ENCODE data around the gene DUOXA2. TPM values are rescaled to one million over a fixed set of nuclear protein-coding genes. Genes with fewer than 3 reads are reported as not detected.
A peak's percentile ranks its signal among the peaks of the same experiment; 100 is the strongest.

Gene DUOXA2
- polyA plus RNA-seq, 1 donor = not detected

GRCh38 chr15:45136378-45136764 is 22.2 kb downstream of the DUOXA2 start:
- no peak for DNase-seq
- H3K27ac ChIP-seq (ENCODE audit: low read length) = no peak overlapping the region
- H3K9me3 ChIP-seq (ENCODE audit: control insufficient read depth, low read depth, low read length) = no peaks in the 10 kb centered on the region
- no peak overlapping the region for H3K4me3 ChIP-seq (ENCODE audit: low read length)
- no peaks in the 10 kb centered on the region for H3K36me3 ChIP-seq (ENCODE audit: control insufficient read depth, insufficient read depth, low read length)
- H3K4me1 ChIP-seq (ENCODE audit: control insufficient read depth, insufficient read depth, low read length) = no peaks in the 10 kb centered on the region
- H3K27me3 ChIP-seq (ENCODE audit: control insufficient read depth, insufficient read depth, low read length) = peaks cover 43% of the 10 kb centered on the region
- no CpG with 5 or more reads among the region's 10 CpGs for WGBS (ENCODE audit: insufficient coverage, low lambda C conversion rate)

GRCh38 chr15:45137703-45138102 is 23.6 kb downstream of the DUOXA2 start:
- no peaks in the 10 kb centered on the region for H3K36me3 ChIP-seq (ENCODE audit: control insufficient read depth, insufficient read depth, low read length)
- peaks cover 43% of the 10 kb centered on the region for H3K27me3 ChIP-seq (ENCODE audit: control insufficient read depth, insufficient read depth, low read length)
- no peaks in the 10 kb centered on the region for H3K9me3 ChIP-seq (ENCODE audit: control insufficient read depth, low read depth, low read length)
- no peaks in the 10 kb centered on the region for H3K4me1 ChIP-seq (ENCODE audit: control insufficient read depth, insufficient read depth, low read length)
- H3K27ac ChIP-seq (ENCODE audit: low read length) = no peak overlapping the region
- no CpG with 5 or more reads among the region's 8 CpGs for WGBS (ENCODE audit: insufficient coverage, low lambda C conversion rate)
- H3K4me3 ChIP-seq (ENCODE audit: low read length) = no peak overlapping the region
- DNase-seq = no peak

- Histone ChIP-seq H3K4me3 (ENCODE audit: low read length) (no peak overlapping the region), H3K27ac (ENCODE audit: low read length) (no peak overlapping the region), H3K9me3 (ENCODE audit: control insufficient read depth, low read depth, low read length) (no peaks in the 10 kb centered on the region), H3K4me1 (ENCODE audit: control insufficient read depth, insufficient read depth, low read length) (no peaks in the 10 kb centered on the region), H3K27me3 (ENCODE audit: control insufficient read depth, insufficient read depth, low read length) (peaks cover 29% of the 10 kb centered on the region), H3K36me3 (ENCODE audit: control insufficient read depth, insufficient read depth, low read length) (no peaks in the 10 kb centered on the region)
- no CpG with 5 or more reads among the region's 12 CpGs for whole genome bisulfite sequencing (ENCODE audit: insufficient coverage, low lambda C conversion rate)
- DNase-seq = no peak
These were observed 25.0 kb downstream of the DUOXA2 start for GRCh38 chr15:45138814-45139765.

GRCh38 chr15:45139770-45140169 is 25.6 kb downstream of the DUOXA2 start:
- Histone ChIP-seq H3K27me3 (ENCODE audit: control insufficient read depth, insufficient read depth, low read length) (peaks cover 22% of the 10 kb centered on the region), H3K4me3 (ENCODE audit: low read length) (no peak overlapping the region), H3K27ac (ENCODE audit: low read length) (no peak overlapping the region), H3K9me3 (ENCODE audit: control insufficient read depth, low read depth, low read length) (no peaks in the 10 kb centered on the region), H3K4me1 (ENCODE audit: control insufficient read depth, insufficient read depth, low read length) (no peaks in the 10 kb centered on the region), H3K36me3 (ENCODE audit: control insufficient read depth, insufficient read depth, low read length) (no peaks in the 10 kb centered on the region)
- no CpG with 5 or more reads among the region's 6 CpGs for WGBS (ENCODE audit: insufficient coverage, low lambda C conversion rate)
- DNase-seq = no peak

GRCh38 chr15:45140557-45141250 is 26.6 kb downstream of the DUOXA2 start:
- 100% methylated on average over 1 of the region's 10 CpGs for WGBS (ENCODE audit: insufficient coverage, low lambda C conversion rate)
- no peak overlapping the region for H3K27ac ChIP-seq (ENCODE audit: low read length)
- H3K4me1 ChIP-seq (ENCODE audit: control insufficient read depth, insufficient read depth, low read length) = no peaks in the 10 kb centered on the region
- no peaks in the 10 kb centered on the region for H3K9me3 ChIP-seq (ENCODE audit: control insufficient read depth, low read depth, low read length)
- no peak for DNase-seq
- H3K36me3 ChIP-seq (ENCODE audit: control insufficient read depth, insufficient read depth, low read length) = no peaks in the 10 kb centered on the region
- H3K27me3 ChIP-seq (ENCODE audit: control insufficient read depth, insufficient read depth, low read length) = peaks cover 15% of the 10 kb centered on the region
- H3K4me3 ChIP-seq (ENCODE audit: low read length) = no peak overlapping the region

GRCh38 chr15:45141386-45141785 is 27.3 kb downstream of the DUOXA2 start:
- Histone ChIP-seq H3K27me3 (ENCODE audit: control insufficient read depth, insufficient read depth, low read length) (peaks cover 9% of the 10 kb centered on the region), H3K36me3 (ENCODE audit: control insufficient read depth, insufficient read depth, low read length) (no peaks in the 10 kb centered on the region), H3K27ac (ENCODE audit: low read length) (no peak overlapping the region), H3K4me3 (ENCODE audit: low read length) (no peak overlapping the region), H3K9me3 (ENCODE audit: control insufficient read depth, low read depth, low read length) (no peaks in the 10 kb centered on the region), H3K4me1 (ENCODE audit: control insufficient read depth, insufficient read depth, low read length) (no peaks in the 10 kb centered on the region)
- WGBS (ENCODE audit: insufficient coverage, low lambda C conversion rate) = no CpG with 5 or more reads among the region's 5 CpGs
- DNase-seq = no peak

- no peak for DNase-seq
- WGBS (ENCODE audit: insufficient coverage, low lambda C conversion rate) = no CpG with 5 or more reads among the region's 7 CpGs
- no peaks in the 10 kb centered on the region for H3K9me3 ChIP-seq (ENCODE audit: control insufficient read depth, low read depth, low read length)
These were observed 28.9 kb downstream of the DUOXA2 start for GRCh38 chr15:45143056-45143455.

GRCh38 chr15:45143946-45144345 is 29.8 kb downstream of the DUOXA2 start:
- DNase-seq = no peak
- Histone ChIP-seq H3K4me1 (ENCODE audit: control insufficient read depth, insufficient read depth, low read length) (no peaks in the 10 kb centered on the region), H3K9me3 (ENCODE audit: control insufficient read depth, low read depth, low read length) (no peaks in the 10 kb centered on the region), H3K27me3 (ENCODE audit: control insufficient read depth, insufficient read depth, low read length) (no peaks in the 10 kb centered on the region), H3K4me3 (ENCODE audit: low read length) (no peak overlapping the region), H3K27ac (ENCODE audit: low read length) (no peak overlapping the region), H3K36me3 (ENCODE audit: control insufficient read depth, insufficient read depth, low read length) (no peaks in the 10 kb centered on the region)
- no CpG with 5 or more reads among the region's 11 CpGs for WGBS (ENCODE audit: insufficient coverage, low lambda C conversion rate)

More at GRCh38 chr15:45143056-45143455, 28.9 kb downstream of the DUOXA2 start:
- Histone ChIP-seq H3K27ac (ENCODE audit: low read length) (no peak overlapping the region), H3K27me3 (ENCODE audit: control insufficient read depth, insufficient read depth, low read length) (no peaks in the 10 kb centered on the region), H3K4me1 (ENCODE audit: control insufficient read depth, insufficient read depth, low read length) (no peaks in the 10 kb centered on the region), H3K4me3 (ENCODE audit: low read length) (no peak overlapping the region), H3K36me3 (ENCODE audit: control insufficient read depth, insufficient read depth, low read length) (no peaks in the 10 kb centered on the region)

GRCh38 chr15:45144775-45145174 is 30.6 kb downstream of the DUOXA2 start:
- no peaks in the 10 kb centered on the region for H3K4me1 ChIP-seq (ENCODE audit: control insufficient read depth, insufficient read depth, low read length)
- no peak overlapping the region for H3K4me3 ChIP-seq (ENCODE audit: low read length)
- WGBS (ENCODE audit: insufficient coverage, low lambda C conversion rate) = no CpG with 5 or more reads among the region's 9 CpGs
- H3K27me3 ChIP-seq (ENCODE audit: control insufficient read depth, insufficient read depth, low read length) = no peaks in the 10 kb centered on the region
- no peaks in the 10 kb centered on the region for H3K36me3 ChIP-seq (ENCODE audit: control insufficient read depth, insufficient read depth, low read length)
- H3K9me3 ChIP-seq (ENCODE audit: control insufficient read depth, low read depth, low read length) = no peaks in the 10 kb centered on the region
- H3K27ac ChIP-seq (ENCODE audit: low read length) = no peak overlapping the region
- DNase-seq = no peak

GRCh38 chr15:45146405-45146804 is 32.3 kb downstream of the DUOXA2 start:
- Histone ChIP-seq H3K36me3 (ENCODE audit: control insufficient read depth, insufficient read depth, low read length) (peaks cover under 1% of the 10 kb centered on the region), H3K9me3 (ENCODE audit: control insufficient read depth, low read depth, low read length) (no peaks in the 10 kb centered on the region), H3K4me1 (ENCODE audit: control insufficient read depth, insufficient read depth, low read length) (no peaks in the 10 kb centered on the region), H3K27ac (ENCODE audit: low read length) (no peak overlapping the region), H3K27me3 (ENCODE audit: control insufficient read depth, insufficient read depth, low read length) (no peaks in the 10 kb centered on the region), H3K4me3 (ENCODE audit: low read length) (no peak overlapping the region)
- DNase-seq = peak; percentile 45 to 65
- no CpG with 5 or more reads among the region's 4 CpGs for WGBS (ENCODE audit: insufficient coverage, low lambda C conversion rate)
